ENCODE measurements around the gene NEURL1B. TPM values are rescaled to one million over a fixed set of nuclear protein-coding genes. Genes with fewer than 3 reads are reported as not detected.

The NEURL1B gene
- total RNA-seq, 4 donors from 2014 or later: 10.3 to 86.5 (median 17.8) TPM

DNA sequence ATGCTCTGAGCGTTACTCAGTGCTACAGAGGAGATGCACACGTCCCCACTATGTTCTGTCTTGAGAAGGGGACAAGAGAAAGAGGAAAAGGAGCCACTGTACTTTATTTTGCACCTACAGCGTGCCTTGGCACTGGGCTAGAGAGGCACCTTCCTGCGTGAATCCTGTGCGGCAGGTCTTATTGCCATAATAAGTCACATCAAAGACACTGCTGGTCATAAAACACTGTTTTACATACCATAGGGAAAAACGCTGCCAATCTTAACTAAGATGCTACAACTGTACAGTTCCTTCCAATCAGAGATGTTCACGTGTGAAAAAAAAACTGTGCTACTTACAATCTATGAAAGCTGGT, 48.1 kb downstream of the NEURL1B start:
- ATAC-seq (ENCODE audit: low FRiP score) (no peak), DNase-seq (ENCODE audit: low spot score) (no peak)
- TF ChIP-seq, protein P1, sequence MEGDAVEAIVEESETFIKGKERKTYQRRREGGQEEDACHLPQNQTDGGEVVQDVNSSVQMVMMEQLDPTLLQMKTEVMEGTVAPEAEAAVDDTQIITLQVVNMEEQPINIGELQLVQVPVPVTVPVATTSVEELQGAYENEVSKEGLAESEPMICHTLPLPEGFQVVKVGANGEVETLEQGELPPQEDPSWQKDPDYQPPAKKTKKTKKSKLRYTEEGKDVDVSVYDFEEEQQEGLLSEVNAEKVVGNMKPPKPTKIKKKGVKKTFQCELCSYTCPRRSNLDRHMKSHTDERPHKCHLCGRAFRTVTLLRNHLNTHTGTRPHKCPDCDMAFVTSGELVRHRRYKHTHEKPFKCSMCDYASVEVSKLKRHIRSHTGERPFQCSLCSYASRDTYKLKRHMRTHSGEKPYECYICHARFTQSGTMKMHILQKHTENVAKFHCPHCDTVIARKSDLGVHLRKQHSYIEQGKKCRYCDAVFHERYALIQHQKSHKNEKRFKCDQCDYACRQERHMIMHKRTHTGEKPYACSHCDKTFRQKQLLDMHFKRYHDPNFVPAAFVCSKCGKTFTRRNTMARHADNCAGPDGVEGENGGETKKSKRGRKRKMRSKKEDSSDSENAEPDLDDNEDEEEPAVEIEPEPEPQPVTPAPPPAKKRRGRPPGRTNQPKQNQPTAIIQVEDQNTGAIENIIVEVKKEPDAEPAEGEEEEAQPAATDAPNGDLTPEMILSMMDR (IDR thresholded peaks at IDR 0.05): no peak

DNA sequence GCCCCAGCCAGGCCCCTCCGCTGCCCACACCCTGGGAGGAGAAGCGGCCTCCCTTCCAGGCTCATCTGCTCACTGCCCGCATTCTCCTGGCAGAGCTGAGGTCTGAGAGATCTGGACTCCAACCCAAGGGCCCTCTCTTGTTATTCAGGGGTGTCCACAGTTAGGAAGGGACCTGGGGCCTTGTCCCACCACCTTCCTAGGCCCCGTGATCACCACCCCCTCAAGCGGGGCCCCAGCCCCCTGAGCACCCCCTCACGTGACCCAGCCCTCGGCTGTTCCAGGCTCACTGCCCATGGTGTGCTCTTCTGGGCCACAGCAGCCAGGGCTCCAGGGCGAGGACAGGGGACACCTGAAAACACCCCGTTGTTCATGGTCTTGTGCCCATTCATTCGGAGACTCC, 48.7 kb downstream of the NEURL1B start:
- TF ChIP-seq, protein P1 (IDR thresholded peaks at IDR 0.05): no peak
- DNase-seq (ENCODE audit: low spot score) (no peak), ATAC-seq (ENCODE audit: low FRiP score) (no peak)

DNA sequence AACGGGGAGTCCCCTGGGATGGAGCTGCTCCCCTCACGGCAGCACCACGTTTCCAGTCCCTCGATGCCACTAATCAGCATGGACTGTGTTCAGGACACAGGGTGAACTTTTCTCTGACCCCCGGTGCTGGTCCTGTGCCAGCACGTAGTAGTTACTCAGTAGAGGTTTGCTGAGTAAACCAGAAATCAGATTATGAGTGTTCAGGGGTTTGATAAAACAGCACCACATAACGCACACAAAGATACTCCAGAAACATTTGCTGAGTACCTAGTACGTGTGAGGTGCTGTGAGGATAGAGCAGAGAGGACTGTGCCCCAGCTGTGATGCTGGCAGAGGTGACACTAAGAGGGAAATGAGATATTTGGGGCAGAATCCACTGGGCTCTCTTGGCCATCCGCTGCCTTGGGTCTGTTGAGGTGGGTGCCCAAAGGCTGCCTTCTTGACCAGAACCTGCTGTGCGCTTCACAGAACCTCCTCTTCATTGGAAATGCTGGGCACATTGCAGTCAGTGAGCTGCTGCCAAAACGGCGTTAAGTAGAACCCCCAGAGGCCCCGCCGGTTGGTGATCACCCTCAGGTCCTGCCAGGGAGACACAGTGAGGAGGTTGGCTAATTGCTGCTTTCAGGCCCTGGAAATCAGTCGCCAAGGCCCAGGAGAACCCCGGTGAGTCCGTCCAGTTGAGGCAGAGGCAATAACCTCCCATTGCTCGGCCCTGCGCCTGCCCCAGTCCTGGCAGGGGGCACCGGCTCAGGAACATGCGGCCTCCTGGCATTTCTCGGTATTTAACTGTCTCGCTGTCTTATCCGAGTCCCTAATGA, 49.4 kb downstream of the NEURL1B start:
- TF ChIP-seq, protein P1 (IDR thresholded peaks at IDR 0.05): no peak
- ATAC-seq (ENCODE audit: low FRiP score) (no peak), DNase-seq (ENCODE audit: low spot score) (no peak)

DNA sequence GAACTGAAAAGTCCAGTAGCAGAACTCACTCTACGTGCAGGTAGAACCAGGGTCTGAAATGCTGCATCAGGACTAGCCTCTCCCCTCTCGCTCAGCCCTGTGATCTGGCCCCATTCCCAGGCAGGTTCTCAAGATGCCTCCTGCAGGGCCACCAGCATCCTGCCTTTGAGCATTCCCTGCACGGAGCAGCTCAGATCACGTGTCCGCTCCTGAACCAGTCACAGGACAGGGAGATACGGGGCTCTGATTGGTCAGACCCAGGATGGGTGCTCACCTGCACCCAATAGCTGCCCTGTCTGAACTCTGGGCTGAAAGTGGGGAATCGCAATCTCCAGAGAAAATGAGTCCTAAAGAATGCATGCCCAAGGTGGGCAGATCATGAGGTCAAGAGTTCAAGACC, 50.8 kb downstream of the NEURL1B start:
- TF ChIP-seq, protein P1 (IDR thresholded peaks at IDR 0.05): no peak
- ATAC-seq (ENCODE audit: low FRiP score): no peak
- no peak for DNase-seq (ENCODE audit: low spot score)

DNA sequence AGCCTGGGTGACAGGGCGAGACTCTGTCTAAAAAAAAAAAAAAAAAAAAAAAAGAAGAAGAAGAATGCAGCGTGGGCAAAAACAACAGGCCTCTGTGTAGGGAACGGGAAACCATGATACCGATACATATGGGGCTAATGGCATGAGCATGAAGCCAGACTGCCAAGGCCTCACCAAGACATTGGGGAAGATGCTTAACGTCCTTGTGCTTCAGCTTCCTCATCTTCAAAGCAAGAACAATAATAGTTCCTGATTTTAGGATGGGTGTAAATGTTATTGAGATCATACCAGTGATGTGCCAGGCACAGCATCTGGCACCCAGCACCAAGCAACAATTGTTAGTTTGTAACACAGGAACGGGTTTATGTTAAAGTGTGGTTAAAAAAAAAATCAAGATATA, 51.4 kb downstream of the NEURL1B start:
- DNase-seq (ENCODE audit: low spot score): no peak
- ATAC-seq (ENCODE audit: low FRiP score): no peak
- TF ChIP-seq, protein P1 (IDR thresholded peaks at IDR 0.05): no peak

DNA sequence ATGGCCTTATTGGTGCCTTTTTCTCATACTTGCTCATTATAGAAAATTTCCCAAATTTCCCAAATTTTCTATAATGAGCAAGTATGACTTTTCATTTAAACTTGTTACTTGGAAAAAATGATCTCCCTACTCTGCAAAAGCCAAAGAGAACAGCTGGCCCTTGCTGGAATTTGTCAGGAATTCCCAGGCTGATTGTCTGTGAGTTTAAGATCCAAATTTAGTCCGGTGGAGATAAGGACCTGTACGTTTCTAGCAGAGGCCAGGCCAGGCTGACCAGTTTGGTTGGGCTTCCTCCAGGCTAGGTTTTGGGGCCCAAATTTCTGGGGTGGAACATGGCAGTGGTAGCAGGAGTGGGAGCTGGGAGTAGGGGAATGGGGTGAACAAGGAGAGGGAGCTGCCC, 51.9 kb downstream of the NEURL1B start:
- TF ChIP-seq, protein P1 (IDR thresholded peaks at IDR 0.05): no peak
- DNase-seq (ENCODE audit: low spot score): no peak
- ATAC-seq (ENCODE audit: low FRiP score): no peak

DNA sequence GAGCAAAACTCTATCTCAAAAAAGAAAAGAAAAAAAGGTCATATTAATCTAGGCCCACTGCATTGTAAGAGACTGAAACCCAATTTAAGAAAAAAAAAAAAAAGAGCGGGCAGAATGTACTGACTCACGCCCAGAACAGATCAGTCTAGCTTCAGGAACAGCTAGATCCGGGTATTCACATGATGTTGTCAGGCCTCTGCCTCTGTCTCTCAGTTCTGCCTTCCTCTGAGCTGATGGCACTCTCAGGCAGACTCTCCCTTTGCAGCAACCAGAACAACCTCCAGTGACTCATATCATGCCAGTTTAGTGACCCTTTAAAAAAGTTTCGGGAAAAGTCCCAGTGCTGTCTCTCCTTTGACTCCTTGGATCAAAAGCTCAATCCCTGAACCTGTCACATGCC, 53.0 kb downstream of the NEURL1B start:
- no peak for DNase-seq (ENCODE audit: low spot score)

More for the DNA sequence above, 53.0 kb downstream of the NEURL1B start:
- ATAC-seq (ENCODE audit: low FRiP score): no peak
- TF ChIP-seq, protein P1 (IDR thresholded peaks at IDR 0.05): no peak

Data from omental fat pad (tissue), 4 donors.